CD4-positive, alpha-beta T cell treated with Interleukin-10 for 1 hour (primary cell): ENCODE measurements around the gene AP3S2.
"Not testable (repeated sequence)": the region's sequence is repeated elsewhere in the genome, so short reads cannot be mapped to it uniquely, and the experiment has no call there.

ENCODE experiments used
- DNase-seq: peaks from one replicate; pipeline ENCODE4 v3.0.0-alpha.2; 2020

Gene AP3S2

DNA sequence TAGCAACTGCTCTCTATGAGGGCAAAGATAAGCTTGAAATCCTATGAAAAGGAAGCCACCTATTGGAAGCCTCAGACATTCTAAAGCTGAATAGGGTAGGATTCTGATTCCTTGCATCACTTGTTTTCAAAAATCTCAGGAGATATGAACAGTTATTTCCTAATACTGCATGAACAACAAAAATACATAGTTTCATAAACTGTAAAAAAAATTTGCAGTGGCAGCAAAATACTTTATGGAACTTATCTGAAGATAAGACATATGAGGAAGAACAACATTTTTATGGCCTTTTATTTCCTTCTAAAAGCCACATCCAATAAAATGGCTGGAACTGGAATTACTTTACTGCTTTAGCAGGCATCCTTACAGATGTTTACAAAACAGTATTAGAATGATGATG, 29.9 kb downstream of the AP3S2 start:
- no peak for DNase-seq

- no peak for DNase-seq
Measured at GRCh38 chr15:89860891-89861290, 32.9 kb downstream of the AP3S2 start.

- no peak for DNase-seq
Measured at GRCh38 chr15:89860431-89860830, 33.4 kb downstream of the AP3S2 start.

DNA sequence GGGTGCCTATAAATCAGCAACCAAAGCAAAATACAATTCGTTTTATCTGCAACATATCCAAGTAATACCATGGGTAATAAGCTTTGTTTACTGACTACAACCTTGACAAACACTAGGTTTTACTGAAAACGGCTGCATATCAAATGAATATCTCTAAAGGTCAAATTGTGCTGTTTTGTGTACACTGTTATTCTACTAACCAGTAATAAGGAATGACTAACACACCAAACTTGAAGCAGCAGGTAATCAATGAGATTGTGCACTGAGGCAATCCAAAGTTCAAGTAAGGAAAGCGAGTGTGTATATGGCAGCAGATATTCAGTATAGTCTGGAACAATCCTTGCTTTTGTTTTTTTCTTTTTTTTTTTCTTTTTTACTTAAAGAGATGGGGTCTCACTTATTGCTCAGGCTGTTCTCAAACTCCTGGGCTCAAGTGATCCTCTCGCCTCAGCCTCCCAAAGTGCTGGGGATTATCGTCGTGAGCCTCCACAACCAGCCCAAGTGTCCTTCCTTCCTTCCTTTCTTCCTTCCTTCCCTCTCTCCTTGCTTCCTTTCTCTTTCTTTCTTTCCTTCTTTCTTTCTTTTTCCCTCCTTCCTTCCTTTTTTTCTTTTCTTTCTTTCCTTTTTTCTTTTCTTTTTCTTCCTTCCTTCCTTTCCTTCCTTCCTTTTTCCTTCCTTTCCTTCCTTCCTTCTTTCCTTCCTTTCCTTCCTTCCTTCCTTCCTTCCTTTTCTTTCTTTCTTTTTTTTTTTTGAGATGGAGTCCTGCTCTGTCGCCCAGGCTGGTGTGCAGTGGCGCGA, 34.9 kb downstream of the AP3S2 start:
- DNase-seq: no peak

- no peak for DNase-seq
Measured at GRCh38 chr15:89857673-89858072, 36.1 kb downstream of the AP3S2 start.

DNA sequence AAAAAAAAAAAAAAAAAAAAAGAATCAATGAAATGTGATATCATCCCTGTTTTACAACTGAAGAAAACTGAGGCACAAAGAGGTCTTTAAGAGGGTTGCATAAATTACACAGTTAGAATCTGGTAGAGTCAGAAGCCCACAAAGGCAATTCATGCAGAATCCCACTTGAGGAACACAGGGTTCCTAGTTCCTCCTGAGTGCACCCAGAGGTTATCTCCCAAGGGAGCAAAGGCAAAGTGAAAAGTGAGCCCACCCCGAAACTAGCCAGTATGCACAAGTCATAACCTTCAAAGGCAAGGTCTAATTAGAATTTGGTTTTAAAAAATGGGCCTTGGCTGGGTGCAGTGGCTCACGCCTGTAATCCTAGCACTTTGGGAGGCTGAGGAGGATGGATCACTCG, 37.8 kb downstream of the AP3S2 start:
- no peak for DNase-seq

DNA sequence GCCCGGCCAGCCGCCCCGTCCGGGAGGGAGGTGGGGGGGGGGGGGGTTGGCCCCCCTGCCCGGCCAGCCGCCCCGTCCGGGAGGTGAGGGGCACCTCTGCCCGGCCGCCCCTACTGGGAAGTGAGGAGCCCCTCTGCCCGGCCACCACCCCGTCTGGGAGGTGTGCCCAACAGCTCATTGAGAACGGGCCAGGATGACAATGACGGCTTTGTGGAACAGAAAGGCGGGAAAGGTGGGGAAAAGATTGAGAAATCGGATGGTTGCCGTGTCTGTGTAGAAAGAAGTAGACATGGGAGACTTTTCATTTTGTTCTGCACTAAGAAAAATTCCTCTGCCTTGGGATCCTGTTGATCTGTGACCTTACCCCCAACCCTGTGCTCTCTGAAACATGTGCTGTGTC, 38.9 kb downstream of the AP3S2 start:
- not testable (repeated sequence) for DNase-seq

DNA sequence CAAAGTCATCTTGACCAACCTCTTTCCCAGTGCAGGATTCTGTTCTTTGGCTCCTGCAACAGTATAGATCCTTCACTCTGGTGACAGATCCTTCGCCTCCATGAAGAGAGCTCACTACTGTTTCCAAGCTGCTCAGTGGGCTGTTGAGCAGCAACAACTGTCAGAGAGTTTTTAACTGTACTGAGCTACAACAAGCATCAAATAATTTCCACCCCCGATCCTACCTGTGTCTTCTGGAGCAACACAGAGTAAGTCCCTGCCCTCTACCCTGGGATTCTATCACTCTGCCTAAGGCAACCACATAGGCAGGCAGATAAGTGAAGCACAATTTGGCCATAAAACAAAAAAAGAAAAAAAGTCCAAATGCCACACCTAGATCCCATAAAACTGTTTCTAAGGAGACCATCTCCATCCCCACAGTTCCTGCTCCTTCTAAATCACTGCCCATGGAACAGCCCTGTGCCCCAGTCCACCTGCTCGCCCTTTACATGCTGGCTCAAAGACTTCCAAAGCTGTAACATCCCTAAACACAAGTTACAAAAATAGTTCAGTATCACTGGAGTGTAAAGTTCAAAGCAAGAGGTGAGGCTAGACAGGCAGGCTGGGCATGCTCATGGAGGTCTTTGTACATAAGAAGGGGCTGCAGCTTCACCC, 41.3 kb downstream of the AP3S2 start:
- DNase-seq: no peak

- no peak for DNase-seq
Measured at GRCh38 chr15:89851673-89852341, 42.0 kb downstream of the AP3S2 start.

DNA sequence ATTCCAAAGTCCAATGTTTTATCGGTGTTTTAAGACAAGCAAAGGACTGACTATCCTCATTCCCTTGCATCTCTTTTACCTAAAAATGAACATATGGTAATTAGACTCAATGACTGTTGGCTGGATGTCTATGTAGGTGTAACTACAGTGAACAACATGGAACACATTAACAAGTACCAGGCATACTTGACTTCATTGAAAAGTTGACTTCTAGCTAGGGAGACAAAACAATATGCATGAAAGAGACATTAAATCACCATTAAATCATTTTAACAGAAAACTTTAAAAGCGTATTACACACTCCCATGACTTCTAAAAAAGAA, 44.9 kb downstream of the AP3S2 start:
- no peak for DNase-seq

- no peak for DNase-seq
Measured at GRCh38 chr15:89847101-89847500, 46.7 kb downstream of the AP3S2 start.

DNA sequence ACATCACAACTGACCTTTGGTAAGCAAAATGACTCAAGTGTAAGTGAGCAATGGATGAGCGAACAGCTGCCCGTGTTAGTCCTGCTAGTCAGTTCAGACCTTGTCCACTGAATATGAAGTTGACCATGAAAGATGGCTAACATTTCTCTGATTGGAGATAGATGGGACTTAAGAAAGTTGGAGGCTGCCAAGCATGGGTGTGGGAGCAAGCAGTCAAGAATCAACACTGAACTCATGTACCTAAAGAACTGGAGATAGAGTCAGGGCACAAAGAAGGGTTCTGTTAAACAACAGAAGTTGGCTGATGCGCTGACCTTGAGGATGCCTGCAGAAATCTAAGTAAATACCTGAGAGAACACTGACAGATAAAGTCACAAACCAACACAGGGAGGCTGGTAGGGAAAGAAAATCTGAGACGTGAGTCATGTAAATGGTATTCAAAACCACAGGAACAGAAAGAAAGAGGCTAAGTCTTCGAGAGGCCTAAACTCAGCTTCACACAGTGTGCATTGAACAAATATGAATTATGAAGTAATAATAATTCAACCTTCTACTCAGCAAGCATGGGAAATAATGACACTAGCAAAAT, 48.4 kb downstream of the AP3S2 start:
- DNase-seq: no peak

DNA sequence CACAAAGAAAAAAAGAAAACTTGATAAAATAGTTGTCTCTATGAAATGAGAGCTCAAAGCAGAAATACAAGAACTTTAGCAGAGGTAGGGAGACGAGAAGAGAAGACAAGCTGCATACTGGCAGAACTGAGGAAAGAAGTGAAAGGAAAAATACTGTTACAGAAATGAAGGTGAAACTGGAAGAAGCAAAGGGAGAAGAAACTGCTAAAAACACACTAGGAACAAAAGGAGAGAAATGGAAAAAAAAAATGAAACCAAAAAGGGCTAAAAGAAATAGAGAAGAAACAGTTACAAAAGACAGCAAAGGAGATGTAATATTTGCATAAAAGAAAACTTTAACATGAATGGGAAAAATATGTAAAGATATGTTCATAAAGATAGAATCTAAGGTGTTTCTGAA, 51.8 kb downstream of the AP3S2 start:
- no peak for DNase-seq

GRCh38 chr15:89841306-89841705, 52.5 kb downstream of the AP3S2 start:
- DNase-seq: no peak

- DNase-seq: no peak
Measured at GRCh38 chr15:89839167-89839810, 54.5 kb downstream of the AP3S2 start.

- no peak for DNase-seq
Measured at GRCh38 chr15:89837830-89838178, 56.0 kb downstream of the AP3S2 start.

- no peak for DNase-seq
Measured at GRCh38 chr15:89837134-89837829, 56.5 kb downstream of the AP3S2 start.

- no peak for DNase-seq
Measured at GRCh38 chr15:89836267-89837133, 57.3 kb downstream of the AP3S2 start.

DNA sequence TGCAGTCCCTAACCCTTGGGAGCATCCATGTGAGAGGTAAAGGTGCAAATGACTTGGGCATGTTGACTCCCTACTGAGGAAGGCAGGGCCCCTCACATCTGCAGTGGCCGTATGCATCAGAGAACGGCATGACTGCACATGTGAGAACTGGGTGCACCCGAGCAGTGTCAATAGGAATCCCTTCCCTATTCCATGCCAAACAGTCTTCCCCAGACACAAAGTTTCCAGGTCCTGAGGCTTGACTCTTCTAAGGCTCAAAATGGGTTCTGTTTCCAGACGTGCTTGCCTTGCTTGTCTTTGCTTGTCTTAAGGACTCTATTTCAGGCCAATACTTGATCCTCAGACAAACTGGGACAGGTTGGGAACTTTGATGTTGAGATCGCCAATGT, 58.6 kb downstream of the AP3S2 start:
- DNase-seq: no peak

DNA sequence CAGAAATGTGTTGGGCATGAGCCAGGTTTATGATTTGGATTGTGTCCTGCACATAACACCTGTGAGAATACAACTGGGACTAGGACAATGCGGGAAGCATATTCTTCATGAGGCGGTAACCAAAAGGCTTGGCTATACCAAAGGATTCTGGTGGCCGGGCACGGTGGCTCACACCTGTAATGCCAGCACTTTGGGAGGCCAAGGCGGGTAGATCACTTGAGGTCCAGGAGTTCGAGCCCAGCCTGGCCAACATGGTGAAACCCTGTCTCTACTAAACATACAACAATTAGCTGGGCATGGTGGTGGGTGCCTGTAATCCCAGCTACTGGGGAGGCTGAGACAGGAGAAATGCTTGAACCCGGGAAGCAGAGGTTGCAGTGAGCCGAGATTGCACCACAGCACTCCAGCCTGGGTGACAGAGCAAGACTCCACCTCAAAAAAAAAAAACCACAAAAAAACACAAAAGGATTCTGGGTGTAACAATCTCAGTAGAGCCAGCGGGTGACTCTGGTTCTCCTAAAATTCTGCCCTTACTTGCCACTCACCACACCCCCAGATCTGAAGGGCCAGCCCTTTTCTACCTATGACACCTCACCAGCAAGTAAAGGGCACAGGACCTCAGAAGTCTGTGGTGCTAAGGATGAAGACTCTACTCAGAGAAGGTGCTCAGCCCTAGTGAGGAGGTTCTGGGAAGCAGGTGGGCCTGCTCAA, 59.2 kb downstream of the AP3S2 start:
- not testable (repeated sequence) for DNase-seq

- no peak for DNase-seq
Measured at GRCh38 chr15:89833966-89834365, 59.8 kb downstream of the AP3S2 start.
